Neuronal stem cell (in vitro differentiated cells): Measurements from ENCODE around the gene COL2A1.

Experiments used
- DNase-seq: peaks from one replicate; pipeline ENCODE4 v3.0.0-alpha.2; 2013; ENCODE audit warnings: low spot score
- H2AFZ ChIP-seq: one replicate; pipeline ENCODE4 v1.6.1; 2013; ENCODE audit warnings: mild to moderate bottlenecking, low read length, inconsistent platforms
- H2AK5ac ChIP-seq: 2 replicates; pipeline ENCODE4 v1.6.1; 2013; ENCODE audit warnings: low read depth, mild to moderate bottlenecking, inconsistent platforms, low read length, moderate library complexity, mixed read lengths
- H2BK120ac ChIP-seq: 2 replicates; pipeline ENCODE4 v1.6.1; 2013; ENCODE audit warnings: low read depth, mild to moderate bottlenecking, inconsistent platforms, low read length, moderate library complexity, mixed read lengths
- H2BK12ac ChIP-seq: one replicate; pipeline ENCODE4 v1.6.1; 2013; ENCODE audit warnings: low read length, inconsistent platforms
- H2BK15ac ChIP-seq: 2 replicates; pipeline ENCODE4 v1.6.1; 2013; ENCODE audit warnings: mild to moderate bottlenecking, low read length, inconsistent platforms, mixed read lengths
- H2BK5ac ChIP-seq: one replicate; pipeline ENCODE4 v1.6.1; 2013; ENCODE audit warnings: inconsistent platforms, mild to moderate bottlenecking, low read length, moderate library complexity
- H3K14ac ChIP-seq: one replicate; pipeline ENCODE4 v1.6.1; 2013; ENCODE audit warnings: low read length, inconsistent platforms
- H3K18ac ChIP-seq: 2 replicates; pipeline ENCODE4 v1.6.1; 2013; ENCODE audit warnings: low read length, inconsistent platforms
- H3K23ac ChIP-seq: 2 replicates; pipeline ENCODE4 v1.6.1; 2013; ENCODE audit warnings: low read depth, mild to moderate bottlenecking, mixed read lengths, low read length, inconsistent platforms; ENCODE audit not compliant: poor library complexity
- H3K27ac ChIP-seq: replicated peaks from 3 replicates; pipeline ENCODE4 v1.5.1; 2013; ENCODE audit warnings: low read length, inconsistent platforms
- H3K27me3 ChIP-seq, 3 experiments: 2 replicates each; pipeline ENCODE4 v1.6.1; 2013; ENCODE audit warnings: low read length in 3 of 3, mild to moderate bottlenecking in 2 of 3, inconsistent platforms in 1 of 3, low read depth in 1 of 3, mixed read lengths in 1 of 3, moderate library complexity in 1 of 3; ENCODE audit not compliant: control insufficient read depth in 3 of 3, insufficient read depth in 3 of 3
- H3K36me3 ChIP-seq, 2 donors: replicated peaks in 1 of 2; 2 replicates each; pipeline ENCODE4 v1.6.1; 2013; ENCODE audit warnings: low read length in 2 of 2; ENCODE audit not compliant: control insufficient read depth in 2 of 2, insufficient read depth in 2 of 2
- H3K4ac ChIP-seq: 2 replicates; pipeline ENCODE4 v1.6.1; 2013; ENCODE audit warnings: inconsistent platforms, mild to moderate bottlenecking, low read length, moderate library complexity
- H3K4me1 ChIP-seq, 2 donors: 1 replicate in 1 of 2; 2 replicates in 1 of 2; pipeline ENCODE4 v1.6.1; 2013; ENCODE audit warnings: low read length in 2 of 2, low read depth in 1 of 2; ENCODE audit not compliant: control insufficient read depth in 2 of 2, insufficient read depth in 1 of 2
- H3K4me2 ChIP-seq: one replicate; pipeline ENCODE4 v1.6.1; 2013; ENCODE audit warnings: mild to moderate bottlenecking, low read length, inconsistent platforms; ENCODE audit not compliant: insufficient read depth, poor library complexity, severe bottlenecking
- H3K4me3 ChIP-seq, 2 donors: 2 replicates each; pipeline ENCODE4 v1.5.1; 2013; ENCODE audit warnings: low read length in 2 of 2, mild to moderate bottlenecking in 2 of 2, inconsistent platforms in 1 of 2, moderate library complexity in 1 of 2
- H3K79me1 ChIP-seq: one replicate; pipeline ENCODE4 v1.6.1; 2013; ENCODE audit warnings: low read depth, mild to moderate bottlenecking, inconsistent platforms, low read length, moderate library complexity
- H3K9ac ChIP-seq: one replicate; pipeline ENCODE4 v1.6.1; 2013; ENCODE audit warnings: mild to moderate bottlenecking, low read depth, low read length, inconsistent platforms; ENCODE audit not compliant: poor library complexity
- H3K9me3 ChIP-seq, 2 donors: replicated peaks in 1 of 2; 2 replicates each; pipeline versions ENCODE3 to v1.6.1; 2013; ENCODE audit warnings: low read length in 2 of 2, mild to moderate bottlenecking in 2 of 2, inconsistent platforms in 1 of 2, low read depth in 1 of 2, mixed read lengths in 1 of 2, moderate library complexity in 1 of 2; ENCODE audit not compliant: control insufficient read depth in 2 of 2, insufficient read depth in 1 of 2
- H4K8ac ChIP-seq: one replicate; pipeline ENCODE4 v1.6.1; 2013; ENCODE audit warnings: low read depth, mild to moderate bottlenecking, inconsistent platforms, low read length, moderate library complexity
- H4K91ac ChIP-seq: one replicate; pipeline ENCODE4 v1.6.1; 2013; ENCODE audit warnings: low read length, low read depth, mild to moderate bottlenecking, inconsistent platforms; ENCODE audit not compliant: poor library complexity
- WGBS, 2 donors: extraction: QIAGEN DNeasy Blood & Tissue Kit; methylation state at CpG; one replicate each; pipeline ENCODE4 v1.1.7; 2013; ENCODE audit warnings: missing lambda C conversion rate in 2 of 2, mixed read lengths in 1 of 2; ENCODE audit not compliant: insufficient read length in 2 of 2, insufficient replicate concordance in 1 of 2; ENCODE audit errors: extremely low coverage in 2 of 2; 5-methylcytosine and 5-hydroxymethylcytosine counted together

COL2A1 gene

DNA sequence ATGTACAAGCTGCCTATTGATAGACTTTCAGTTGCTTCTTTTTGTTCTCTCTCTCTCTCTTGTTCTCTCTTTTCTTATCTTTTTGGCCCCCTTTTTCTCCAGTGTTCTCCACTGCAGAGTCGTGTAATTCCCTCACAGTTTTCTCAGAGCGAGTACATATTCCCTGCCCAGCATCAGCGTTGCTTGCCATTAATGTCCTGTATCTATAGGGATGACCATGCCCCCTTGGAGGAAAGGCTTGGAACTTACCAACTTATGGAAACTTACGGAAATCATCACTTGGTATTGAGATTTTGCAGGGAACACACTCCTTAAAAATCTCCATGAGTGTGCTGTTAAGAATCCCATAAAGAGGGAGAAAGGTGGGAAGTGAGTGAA is 14.3 kb upstream of the COL2A1 start:
- Histone ChIP-seq H3K36me3 (no peaks in the 10 kb centered on the region), H3K27ac (no peak overlapping the region), H3K14ac (no peak overlapping the region), H2AK5ac (no peak overlapping the region), H3K9ac (no peak overlapping the region), H2BK120ac (no peak overlapping the region), H3K9me3 (no peaks in the 10 kb centered on the region), H3K4me1 (peaks cover 25 to 34% of the 10 kb centered on the region in 2 donors), H2AFZ (no peak overlapping the region), H2BK12ac (no peak overlapping the region), H3K18ac (no peak overlapping the region), H4K91ac (no peak overlapping the region), H2BK5ac (no peak overlapping the region), H3K27me3 (peaks cover 0 to 16% (median 3%) of the 10 kb centered on the region in 3 experiments), H2BK15ac (no peak overlapping the region), H3K4me3 (no peak overlapping the region), H3K23ac (no peak overlapping the region), H4K8ac (no peak overlapping the region), H3K79me1 (no peaks in the 10 kb centered on the region), H3K4me2 (no peak overlapping the region), H3K4ac (no peak overlapping the region)
- no CpG with 5 or more reads among the region's 4 CpGs for WGBS, 2 donors
- DNase-seq = no peak

DNA sequence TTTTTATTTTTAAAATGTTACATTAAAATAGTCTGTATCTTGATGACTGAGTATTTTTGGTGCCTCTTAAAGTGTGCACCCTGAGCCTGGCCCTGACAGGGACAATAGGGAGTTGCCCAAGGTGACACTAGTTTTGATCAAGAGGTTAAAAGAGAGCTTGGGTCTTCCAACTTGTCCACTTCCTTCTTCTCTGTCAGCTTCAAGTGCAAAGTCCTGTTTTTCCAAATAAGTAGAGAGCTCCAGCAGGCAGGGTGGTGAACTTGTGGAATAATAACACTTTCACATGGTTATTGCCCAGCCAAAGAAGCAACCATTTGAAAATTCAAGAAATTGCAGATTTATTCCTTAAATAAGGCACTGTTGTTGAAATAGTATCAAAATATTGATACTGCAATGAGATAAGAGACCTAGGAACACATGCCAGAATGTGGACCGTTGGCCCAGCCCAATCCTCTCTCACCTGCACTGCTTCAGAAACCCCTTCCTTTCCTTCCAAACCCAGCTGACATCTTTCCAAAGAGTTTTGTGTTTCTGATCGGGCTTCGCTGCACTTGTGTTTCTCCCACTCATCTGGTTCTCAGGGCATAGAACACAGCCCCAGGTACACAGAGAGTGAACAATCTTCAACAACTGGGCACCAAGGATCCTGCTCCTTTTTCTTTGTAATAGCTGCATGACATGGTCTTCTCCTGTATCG is 13.8 kb upstream of the COL2A1 start:
- no peak for DNase-seq
- no peak overlapping the region for H3K4me3 ChIP-seq
- WGBS, 2 donors = no CpG with 5 or more reads among the region's 4 CpGs
- no peak overlapping the region for H2BK15ac ChIP-seq
- H2BK5ac ChIP-seq = no peak overlapping the region
- no peak overlapping the region for H3K9ac ChIP-seq
- H2AFZ ChIP-seq = no peak overlapping the region
- H3K4me1 ChIP-seq = peaks cover 19 to 29% of the 10 kb centered on the region in 2 donors
- H3K36me3 ChIP-seq = no peaks in the 10 kb centered on the region
- no peak overlapping the region for H3K18ac ChIP-seq
- H3K79me1 ChIP-seq = no peaks in the 10 kb centered on the region
- H3K23ac ChIP-seq = no peak overlapping the region
- H2BK120ac ChIP-seq = no peak overlapping the region
- H2AK5ac ChIP-seq = no peak overlapping the region
- no peak overlapping the region for H3K4ac ChIP-seq
- H4K8ac ChIP-seq = no peak overlapping the region
- H3K27me3 ChIP-seq = peaks cover 0 to 18% (median 3%) of the 10 kb centered on the region in 3 experiments
- H3K4me2 ChIP-seq = no peak overlapping the region
- no peak overlapping the region for H4K91ac ChIP-seq
- H2BK12ac ChIP-seq = no peak overlapping the region
- no peak overlapping the region for H3K14ac ChIP-seq
- no peak overlapping the region for H3K27ac ChIP-seq
- H3K9me3 ChIP-seq = no peaks in the 10 kb centered on the region

DNA sequence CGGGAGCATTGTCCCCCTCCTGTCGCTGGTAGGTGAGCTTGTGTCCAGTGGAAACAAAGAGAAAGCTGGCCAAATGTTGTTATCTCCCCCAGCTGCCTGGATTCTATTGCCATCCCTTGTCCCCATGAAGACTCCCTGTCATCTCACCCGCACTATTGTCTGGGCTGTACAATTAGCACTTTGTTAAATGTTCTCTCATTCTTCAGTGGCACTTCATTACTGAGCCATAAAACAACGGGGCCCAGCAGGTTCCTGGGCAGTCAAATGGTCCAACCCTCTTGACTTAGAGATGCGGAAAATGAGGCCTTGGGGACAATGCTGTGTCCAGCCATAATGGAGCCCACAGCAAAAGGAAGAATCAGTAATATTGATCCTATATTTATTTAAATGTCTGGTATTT is 13.2 kb upstream of the COL2A1 start:
- no peak overlapping the region for H3K14ac ChIP-seq
- peak overlapping the region; percentile 18 for H2BK15ac ChIP-seq
- H3K27me3 ChIP-seq = peaks cover 0 to 18% (median 3%) of the 10 kb centered on the region in 3 experiments

DNA sequence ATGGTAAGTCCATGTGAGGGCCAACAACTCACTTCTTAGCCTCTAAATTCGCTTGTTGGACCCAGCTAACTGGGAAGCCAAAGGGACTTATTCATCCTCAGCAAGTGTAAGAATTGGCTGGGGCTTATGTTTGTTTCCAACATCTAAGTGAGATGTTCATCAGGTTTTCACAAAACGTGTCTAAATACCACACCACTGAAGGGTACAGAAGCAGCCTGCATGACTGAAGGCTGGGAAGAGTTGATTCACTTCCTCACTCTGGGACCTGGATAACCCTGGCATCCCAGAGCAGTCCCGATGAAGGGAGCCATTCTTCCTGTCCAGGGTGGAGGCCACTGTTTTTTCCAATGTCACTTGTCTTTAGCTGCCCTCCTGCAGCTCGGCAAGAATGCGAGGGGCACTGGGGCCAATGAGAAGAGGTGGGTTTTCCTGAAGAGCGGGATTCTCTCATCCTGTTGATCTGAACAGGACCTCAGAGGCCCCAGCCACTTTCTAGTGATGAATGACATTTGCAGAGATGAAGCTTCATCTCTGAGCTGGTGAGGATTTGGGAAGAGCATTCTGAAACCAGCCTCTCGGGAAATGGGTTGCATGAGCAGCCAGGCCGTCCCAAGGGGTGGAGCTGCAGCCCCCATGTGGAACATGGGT is 12.2 kb upstream of the COL2A1 start:
- no peak overlapping the region for H2BK120ac ChIP-seq
- DNase-seq = no peak
- H3K36me3 ChIP-seq = no peaks in the 10 kb centered on the region
- H3K27ac ChIP-seq = no peak overlapping the region
- H3K4me1 ChIP-seq = peaks cover 10 to 18% of the 10 kb centered on the region in 2 donors
- H4K91ac ChIP-seq = no peak overlapping the region
- H2BK15ac ChIP-seq = no peak overlapping the region
- H2BK5ac ChIP-seq = no peak overlapping the region
- peaks cover 0 to 18% (median 3%) of the 10 kb centered on the region in 3 experiments for H3K27me3 ChIP-seq
- H3K4me2 ChIP-seq = no peak overlapping the region
- H2AFZ ChIP-seq = peak overlapping the region; percentile 50
- peak overlapping the region; percentile 6 for H3K18ac ChIP-seq
- no peak overlapping the region for H3K4ac ChIP-seq
- no peaks in the 10 kb centered on the region for H3K9me3 ChIP-seq
- no peaks in the 10 kb centered on the region for H3K79me1 ChIP-seq
- no peak overlapping the region for H2AK5ac ChIP-seq
- H3K14ac ChIP-seq = no peak overlapping the region
- no peak overlapping the region for H3K23ac ChIP-seq
- no peak overlapping the region for H3K4me3 ChIP-seq
- H4K8ac ChIP-seq = no peak overlapping the region
- WGBS, 2 donors = no CpG with 5 or more reads among the region's 8 CpGs
- no peak overlapping the region for H2BK12ac ChIP-seq
- H3K9ac ChIP-seq = no peak overlapping the region

More for the DNA sequence above, 13.2 kb upstream of the COL2A1 start:
- Histone ChIP-seq H3K9me3 (no peaks in the 10 kb centered on the region), H4K8ac (no peak overlapping the region), H2AK5ac (peak overlapping the region; percentile 59), H2AFZ (peak overlapping the region; percentile 18), H3K27ac (no peak overlapping the region), H3K23ac (no peak overlapping the region), H3K4ac (no peak overlapping the region), H3K4me2 (no peak overlapping the region), H3K18ac (peak overlapping the region; percentile 23), H3K9ac (no peak overlapping the region), H2BK5ac (no peak overlapping the region), H3K36me3 (no peaks in the 10 kb centered on the region), H3K79me1 (no peaks in the 10 kb centered on the region), H2BK12ac (no peak overlapping the region), H3K4me3 (no peak overlapping the region), H3K4me1 (peaks cover 15 to 24% of the 10 kb centered on the region in 2 donors), H2BK120ac (no peak overlapping the region), H4K91ac (no peak overlapping the region)
- no peak for DNase-seq
- WGBS, 2 donors = no CpG with 5 or more reads among the region's 5 CpGs
